HG03025 (cell line): ENCODE measurements around the gene MADCAM1.

ENCODE experiments used
- ATAC-seq: cut with Tn5 transposase; IDR thresholded peaks from one replicate; pipeline ENCODE4 v1.9.1; 2021; ENCODE audit warnings: mild to moderate bottlenecking, moderate library complexity; ENCODE audit not compliant: unreplicated experiment, low FRiP score

Gene MADCAM1

GRCh38 chr19:531009-531752 lies 34.9 kb downstream of the MADCAM1 start:
- ATAC-seq: peak; percentile 48

GRCh38 chr19:531753-532560 lies 35.7 kb downstream of the MADCAM1 start, which contains the start of gene CDC34:
TSS of gene CDC34 (plus strand) at chr19:531760. CDS start at chr19:531932, 172 bp downstream.
- ATAC-seq: peak; percentile 12

- ATAC-seq: no peak
Observed at GRCh38 chr19:532561-533363, 36.5 kb downstream of the MADCAM1 start.

DNA sequence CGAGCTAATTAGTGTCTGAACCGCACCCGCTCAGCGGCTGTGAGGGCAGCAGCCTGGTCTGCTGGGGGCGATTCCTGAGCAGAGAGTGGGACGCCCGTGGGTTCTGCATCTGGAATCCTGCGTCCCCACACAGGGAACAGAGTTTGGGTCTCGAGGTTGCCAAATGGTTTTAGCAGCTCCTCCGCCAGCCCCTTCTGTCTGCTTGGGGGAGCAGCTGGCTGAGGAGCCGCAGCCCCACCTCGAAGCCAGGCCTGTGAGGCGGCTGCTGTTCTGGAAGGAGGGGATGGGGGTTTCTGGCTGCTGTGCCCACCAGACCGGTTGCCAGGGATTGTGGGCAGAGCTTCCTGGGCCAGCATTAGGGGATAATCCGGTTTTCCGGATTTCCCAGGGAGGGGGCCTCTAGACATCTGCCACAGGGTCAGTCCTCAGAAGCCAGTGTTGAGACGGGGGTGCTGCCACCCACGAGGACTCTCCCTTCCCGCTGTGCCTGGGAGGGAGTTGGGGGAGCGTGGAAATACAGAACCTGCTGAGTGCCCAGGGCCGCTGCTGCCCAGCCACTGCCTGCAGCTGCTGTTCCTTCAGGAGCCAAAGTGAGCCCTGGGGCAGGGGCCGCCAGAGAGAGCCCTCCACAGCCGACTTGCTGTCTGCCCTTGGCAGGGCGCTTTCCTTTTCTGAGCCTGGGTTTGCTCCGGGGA lies 37.2 kb downstream of the MADCAM1 start:
- no peak for ATAC-seq

GRCh38 chr19:534088-534487 lies 37.8 kb downstream of the MADCAM1 start:
- ATAC-seq: no peak

DNA sequence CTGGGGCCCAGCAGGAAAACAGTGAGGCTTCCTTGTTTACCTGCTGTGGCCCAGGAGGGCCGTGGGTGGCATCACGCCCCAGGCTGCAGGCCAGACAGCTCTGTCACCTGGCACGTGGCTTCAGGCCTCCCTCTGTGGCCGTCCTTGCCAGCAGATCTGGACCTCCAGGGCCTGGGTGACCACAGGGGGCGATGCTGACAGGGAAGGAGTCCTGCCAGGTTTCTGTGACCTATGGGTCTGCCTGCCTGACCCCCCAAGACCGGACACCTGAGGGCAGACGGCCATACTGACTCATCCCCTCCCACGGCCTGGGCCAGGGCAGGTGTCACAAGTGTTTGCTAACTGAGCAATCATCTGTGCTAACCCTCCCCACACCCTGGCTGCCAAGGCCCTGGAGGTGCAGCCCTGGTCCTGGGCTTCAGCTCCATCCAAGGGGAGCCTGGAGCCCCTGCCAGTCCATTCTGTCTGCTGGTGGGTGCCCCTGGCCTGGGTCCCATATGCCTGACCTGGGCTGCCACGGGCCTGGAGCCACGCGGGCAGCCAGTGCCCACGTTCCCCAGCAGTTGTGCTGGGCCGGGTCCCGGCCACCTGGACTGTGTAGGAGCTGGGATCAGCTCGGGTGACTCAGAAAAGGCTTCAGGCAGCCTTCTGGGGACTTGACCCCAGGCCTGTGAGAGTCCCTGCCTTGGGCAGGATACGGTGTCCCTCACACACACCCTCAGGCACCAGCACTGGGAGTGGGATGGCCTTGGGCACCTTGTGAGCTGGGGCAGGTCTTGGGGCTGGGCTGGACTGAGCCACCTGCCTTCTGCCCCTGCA lies 38.9 kb downstream of the MADCAM1 start:
- ATAC-seq: no peak

DNA sequence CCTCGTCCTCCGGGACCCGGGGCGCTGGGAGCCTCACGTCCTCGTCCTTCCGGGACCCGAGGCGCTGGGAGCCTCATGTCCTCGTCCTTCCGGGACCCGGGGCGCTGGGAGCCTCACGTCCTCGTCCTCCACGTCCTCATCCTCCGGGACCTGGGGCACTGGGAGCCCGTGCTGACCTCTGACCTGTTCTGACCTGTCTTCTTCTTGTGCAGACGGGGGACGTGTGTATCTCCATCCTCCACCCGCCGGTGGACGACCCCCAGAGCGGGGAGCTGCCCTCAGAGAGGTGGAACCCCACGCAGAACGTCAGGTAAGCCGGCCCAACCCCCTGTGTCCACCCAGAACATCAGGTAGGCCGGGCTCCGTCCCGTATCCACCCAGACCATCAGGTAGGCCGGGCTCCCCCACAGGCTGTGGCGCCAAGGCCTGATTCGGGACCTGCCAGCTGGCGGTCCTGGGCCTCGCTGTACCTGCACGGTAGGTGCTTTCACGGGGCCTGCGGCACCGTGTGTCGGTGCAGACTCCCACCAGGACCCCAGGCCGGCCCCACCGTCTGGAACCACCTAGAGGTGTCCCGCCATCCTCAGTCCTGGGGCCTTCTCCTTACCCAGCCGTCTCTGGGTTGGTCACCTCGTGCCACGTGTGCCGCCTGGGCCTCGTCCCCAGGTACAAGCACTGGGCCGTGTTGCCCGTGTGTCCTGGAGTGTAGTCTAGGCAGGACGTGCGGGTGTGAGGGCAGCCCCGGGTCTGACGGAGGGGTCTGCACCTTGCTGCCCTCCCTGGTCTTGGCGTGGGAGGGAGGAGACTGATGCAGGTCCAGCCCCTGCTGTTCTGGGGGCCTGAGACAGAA lies 40.0 kb downstream of the MADCAM1 start:
- ATAC-seq: no peak

GRCh38 chr19:536881-537404 lies 40.7 kb downstream of the MADCAM1 start:
- ATAC-seq: no peak

- no peak for ATAC-seq
Observed at GRCh38 chr19:538641-539428, 42.5 kb downstream of the MADCAM1 start.

- ATAC-seq: no peak
Observed at GRCh38 chr19:539429-540030, 43.2 kb downstream of the MADCAM1 start.

GRCh38 chr19:540867-541637 lies 44.8 kb downstream of the MADCAM1 start:
- ATAC-seq: no peak

DNA sequence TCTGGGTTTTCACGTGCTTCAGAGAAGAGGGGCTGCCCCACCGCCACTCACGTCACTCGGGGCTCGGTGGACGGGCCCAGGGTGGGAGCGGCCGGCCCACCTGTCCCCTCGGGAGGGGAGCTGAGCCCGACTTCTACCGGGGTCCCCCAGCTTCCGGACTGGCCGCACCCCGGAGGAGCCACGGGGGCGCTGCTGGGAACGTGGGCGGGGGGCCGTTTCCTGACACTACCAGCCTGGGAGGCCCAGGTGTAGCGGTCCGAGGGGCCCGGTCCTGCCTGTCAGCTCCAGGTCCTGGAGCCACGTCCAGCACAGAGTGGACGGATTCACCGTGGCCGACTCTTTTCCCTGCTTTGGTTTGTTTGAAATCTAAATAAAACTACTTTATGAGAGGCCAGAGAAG lies 45.4 kb downstream of the MADCAM1 start:
- no peak for ATAC-seq

DNA sequence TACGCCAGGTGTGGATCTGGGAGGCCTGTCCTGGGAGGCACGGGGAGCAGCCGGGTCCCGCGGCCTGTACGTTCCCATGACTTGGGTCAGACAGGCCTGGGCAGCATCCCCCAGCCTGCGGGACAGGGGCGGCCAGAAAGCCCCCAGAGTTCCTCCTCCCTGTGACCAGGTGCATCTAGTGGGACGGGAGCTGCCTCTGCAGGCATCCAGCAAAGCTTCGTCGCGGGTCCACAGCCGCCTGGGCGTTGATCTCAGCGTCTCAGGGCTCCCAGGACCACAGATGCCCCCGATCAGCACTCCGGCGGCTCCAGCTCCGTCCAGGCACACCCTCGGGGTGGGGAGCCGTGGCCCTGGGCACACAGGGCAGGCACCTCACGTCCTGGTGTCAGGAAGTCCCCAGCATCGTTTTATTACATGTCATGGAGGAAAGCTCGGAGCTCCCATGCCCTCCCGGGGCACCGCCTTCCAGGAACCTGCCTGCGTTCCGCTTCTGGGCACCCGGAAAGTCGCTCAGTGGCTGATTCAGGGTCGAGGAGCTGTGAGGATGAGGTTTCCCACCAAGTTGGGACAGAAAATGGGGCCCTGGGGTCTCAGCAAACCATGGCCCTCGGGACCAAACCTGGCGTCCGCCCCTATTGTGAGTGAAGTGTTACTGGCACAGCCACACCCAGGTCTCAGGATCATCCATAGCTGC lies 46.0 kb downstream of the MADCAM1 start:
- ATAC-seq: no peak

GRCh38 chr19:543910-544608 lies 47.8 kb downstream of the MADCAM1 start, which contains the start of gene GZMM:
TSS of gene GZMM (plus strand) at chr19:544053. CDS start at chr19:544072, 19 bp downstream.
- ATAC-seq: no peak

- ATAC-seq: no peak
Observed at GRCh38 chr19:547117-547516, 50.8 kb downstream of the MADCAM1 start.
